ENCODE results near the gene SLC2A9. TPM values are rescaled to one million over a fixed set of nuclear protein-coding genes. Genes with fewer than 3 reads are reported as not detected.

Gene SLC2A9
- total RNA-seq, 2 experiments from 2014 or later, result 0.54 TPM

- TF ChIP-seq CTCF (IDR thresholded peaks at IDR 0.05), result no peak
- Mint-ChIP-seq H3K27ac (no peak overlapping the region), H3K36me3 (ENCODE audit: low read depth) (no peaks in the 10 kb centered on the region), H3K9me3 (no peaks in the 10 kb centered on the region), H3K27me3 (peaks cover 8% of the 10 kb centered on the region), H3K4me3 (no peak overlapping the region), H3K4me1 (ENCODE audit: low read depth) (peaks cover 3% of the 10 kb centered on the region)
- ChIA-PET POLR2A (no interaction called here), CTCF (no interaction called here)
- peak; percentile 15 for DNase-seq
- ATAC-seq, result peak; percentile 53
- intact Hi-C loops (cut with micrococcal nuclease), result no loop called here
Observed at GRCh38 chr4:9870165-9870790, 151.0 kb downstream of the SLC2A9 start.

- ATAC-seq (no peak), DNase-seq (no peak)
- no peak for TF ChIP-seq CTCF (IDR thresholded peaks at IDR 0.05)
- intact Hi-C loops (cut with micrococcal nuclease), result no loop called here
- Mint-ChIP-seq H3K4me1 (ENCODE audit: low read depth) (peaks cover 3% of the 10 kb centered on the region), H3K36me3 (ENCODE audit: low read depth) (no peaks in the 10 kb centered on the region), H3K9me3 (no peaks in the 10 kb centered on the region), H3K4me3 (no peak overlapping the region), H3K27ac (no peak overlapping the region), H3K27me3 (peaks cover 3% of the 10 kb centered on the region)
- POLR2A ChIA-PET, result no interaction called here
- CTCF ChIA-PET, result no interaction called here
Observed at GRCh38 chr4:9867751-9868425, 153.4 kb downstream of the SLC2A9 start.

GRCh38 chr4:9866931-9867330 is 154.4 kb downstream of the SLC2A9 start:
- Mint-ChIP-seq H3K4me1 (ENCODE audit: low read depth) (peaks cover 3% of the 10 kb centered on the region), H3K36me3 (ENCODE audit: low read depth) (no peaks in the 10 kb centered on the region), H3K27me3 (peaks cover 3% of the 10 kb centered on the region), H3K9me3 (no peaks in the 10 kb centered on the region), H3K27ac (no peak overlapping the region), H3K4me3 (no peak overlapping the region)
- ChIA-PET POLR2A (no interaction called here), CTCF (no interaction called here)
- ATAC-seq (no peak), DNase-seq (no peak)
- TF ChIP-seq CTCF (IDR thresholded peaks at IDR 0.05), result no peak
- intact Hi-C loops (cut with micrococcal nuclease), result no loop called here

GRCh38 chr4:9861561-9861960 is 159.7 kb downstream of the SLC2A9 start:
- ATAC-seq, result no peak
- intact Hi-C loops (cut with micrococcal nuclease), result no loop called here
- H3K9me3 Mint-ChIP-seq, result peaks cover 3% of the 10 kb centered on the region
- CTCF ChIA-PET, result no interaction called here
- H3K27me3 Mint-ChIP-seq, result no peaks in the 10 kb centered on the region
- no peaks in the 10 kb centered on the region for H3K4me1 Mint-ChIP-seq (ENCODE audit: low read depth)
- H3K27ac Mint-ChIP-seq, result no peak overlapping the region
- no peak for DNase-seq
- POLR2A ChIA-PET, result no interaction called here
- H3K36me3 Mint-ChIP-seq (ENCODE audit: low read depth), result no peaks in the 10 kb centered on the region
- H3K4me3 Mint-ChIP-seq, result no peak overlapping the region
- no peak for TF ChIP-seq CTCF (IDR thresholded peaks at IDR 0.05)

GRCh38 chr4:9859810-9860209 is 161.5 kb downstream of the SLC2A9 start:
- Mint-ChIP-seq H3K36me3 (ENCODE audit: low read depth) (no peaks in the 10 kb centered on the region), H3K9me3 (peaks cover 5% of the 10 kb centered on the region), H3K4me1 (ENCODE audit: low read depth) (no peaks in the 10 kb centered on the region), H3K27ac (no peak overlapping the region), H3K27me3 (no peaks in the 10 kb centered on the region), H3K4me3 (no peak overlapping the region)
- TF ChIP-seq CTCF (IDR thresholded peaks at IDR 0.05), result no peak
- intact Hi-C loops (cut with micrococcal nuclease), result no loop called here
- ATAC-seq (no peak), DNase-seq (no peak)
- CTCF ChIA-PET, result interaction anchor here (1.5 kb wide), 1 partner anchor 156 kb away, joined by 5 read pairs; no protein-coding TSS in a partner anchor
- POLR2A ChIA-PET, result no interaction called here

Data from activated CD8-positive, alpha-beta T cell treated with anti-CD3 and anti-CD28 coated beads for 36 hours (primary cell).